Right lobe of liver (tissue), 4 donors: Measurements from ENCODE around the gene NME3.

Source experiments
- POLR2A ChIP-seq: fragments of 450-650 bp; IDR thresholded peaks from one replicate; pipeline ENCODE4 v1.6.1; 2017; ENCODE audit warnings: antibody characterized with exemption, mild to moderate bottlenecking
- TF ChIP-seq, protein P1 (sequence below), 4 donors: fragments of 200-600 bp in 3 of 4; fragments of 450-650 bp in 1 of 4; IDR thresholded peaks; one replicate each; pipeline versions ENCODE4 v1.5.1 to v1.8.0; 2016 to 2022; ENCODE audit warnings: antibody characterized with exemption in 4 of 4, mild to moderate bottlenecking in 2 of 4
- donor health status: DM: no; HTN: no; CAD: no.
- donor health status: DM: no; HTN: no; CAD: no.
- donor health status: DM: no; HTN: yes; CAD: no.

GRCh38 chr16:1762879-1763520 is 8.3 kb downstream of the NME3 start:
- TF ChIP-seq, protein P1, sequence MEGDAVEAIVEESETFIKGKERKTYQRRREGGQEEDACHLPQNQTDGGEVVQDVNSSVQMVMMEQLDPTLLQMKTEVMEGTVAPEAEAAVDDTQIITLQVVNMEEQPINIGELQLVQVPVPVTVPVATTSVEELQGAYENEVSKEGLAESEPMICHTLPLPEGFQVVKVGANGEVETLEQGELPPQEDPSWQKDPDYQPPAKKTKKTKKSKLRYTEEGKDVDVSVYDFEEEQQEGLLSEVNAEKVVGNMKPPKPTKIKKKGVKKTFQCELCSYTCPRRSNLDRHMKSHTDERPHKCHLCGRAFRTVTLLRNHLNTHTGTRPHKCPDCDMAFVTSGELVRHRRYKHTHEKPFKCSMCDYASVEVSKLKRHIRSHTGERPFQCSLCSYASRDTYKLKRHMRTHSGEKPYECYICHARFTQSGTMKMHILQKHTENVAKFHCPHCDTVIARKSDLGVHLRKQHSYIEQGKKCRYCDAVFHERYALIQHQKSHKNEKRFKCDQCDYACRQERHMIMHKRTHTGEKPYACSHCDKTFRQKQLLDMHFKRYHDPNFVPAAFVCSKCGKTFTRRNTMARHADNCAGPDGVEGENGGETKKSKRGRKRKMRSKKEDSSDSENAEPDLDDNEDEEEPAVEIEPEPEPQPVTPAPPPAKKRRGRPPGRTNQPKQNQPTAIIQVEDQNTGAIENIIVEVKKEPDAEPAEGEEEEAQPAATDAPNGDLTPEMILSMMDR (IDR thresholded peaks at IDR 0.05): no peak
- TF ChIP-seq POLR2A: no peak
